Right hindlimb (tissue), 1 donor: ENCODE measurements around the gene SPHKAP.
"Not testable (repeated sequence)": the region's sequence is repeated elsewhere in the genome, so short reads cannot be mapped to it uniquely, and the experiment has no call there.

Source experiments
- DNase-seq: peaks from one replicate; pipeline ENCODE4 v3.0.0-alpha.2; 2018

Gene SPHKAP

DNA sequence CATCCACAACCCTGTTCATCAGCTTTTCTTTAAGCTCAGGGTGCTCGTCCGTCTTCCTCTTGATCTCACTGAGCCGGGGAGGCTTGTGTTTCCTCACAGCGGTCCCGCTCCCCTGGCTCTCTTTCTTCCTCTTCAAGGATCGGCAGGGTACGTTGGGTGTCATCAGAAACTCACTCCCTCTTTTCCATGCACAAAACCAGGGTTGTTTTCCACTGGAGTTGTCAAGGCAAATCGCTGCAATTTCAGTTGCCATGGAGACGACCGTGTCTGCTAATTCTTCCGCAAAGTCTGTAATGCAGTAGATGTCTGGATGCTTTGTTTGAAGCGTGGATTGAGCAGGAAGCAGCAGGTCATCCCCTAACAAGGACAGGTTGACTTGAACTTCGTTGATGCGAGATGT is 163.7 kb downstream of the SPHKAP start:
- DNase-seq: no peak

DNA sequence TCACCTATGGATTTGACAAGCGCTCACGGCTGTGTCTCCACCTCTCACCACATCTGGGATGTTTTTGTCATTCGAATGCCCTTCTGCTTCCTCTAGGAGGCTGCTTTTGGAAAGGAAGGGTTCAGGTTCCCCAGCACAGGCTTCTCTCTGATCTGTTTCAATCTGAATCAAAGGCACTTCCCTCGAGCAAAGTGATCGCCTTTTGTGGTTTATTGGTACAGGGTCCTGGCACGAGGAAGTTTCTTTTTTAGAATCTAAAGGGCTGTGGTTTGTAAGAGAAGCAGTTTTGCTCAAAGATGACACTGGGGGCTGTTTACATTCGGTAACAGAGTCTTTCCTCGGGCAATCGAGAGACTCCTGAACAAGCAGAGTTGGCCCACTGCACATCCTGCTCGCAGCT is 165.1 kb downstream of the SPHKAP start:
- DNase-seq: no peak

DNA sequence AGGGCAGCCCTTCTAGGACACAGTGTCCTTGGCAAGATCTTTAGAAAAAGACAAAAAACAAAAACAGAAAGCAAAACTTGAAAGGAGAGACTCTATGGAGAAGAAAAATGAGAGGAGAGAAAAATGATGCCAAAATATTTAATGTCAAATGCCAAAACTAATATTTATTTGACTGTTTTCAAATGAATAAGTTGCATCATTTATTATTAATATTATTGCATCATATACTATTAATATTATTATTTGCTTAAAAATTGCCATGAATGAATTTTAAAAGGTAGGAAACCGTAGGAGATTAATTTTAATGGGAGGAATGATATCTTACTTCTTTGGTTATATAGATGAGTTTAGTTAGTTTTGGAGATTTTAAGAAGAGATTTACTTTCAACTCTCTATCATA is 165.7 kb downstream of the SPHKAP start:
- DNase-seq: no peak

DNA sequence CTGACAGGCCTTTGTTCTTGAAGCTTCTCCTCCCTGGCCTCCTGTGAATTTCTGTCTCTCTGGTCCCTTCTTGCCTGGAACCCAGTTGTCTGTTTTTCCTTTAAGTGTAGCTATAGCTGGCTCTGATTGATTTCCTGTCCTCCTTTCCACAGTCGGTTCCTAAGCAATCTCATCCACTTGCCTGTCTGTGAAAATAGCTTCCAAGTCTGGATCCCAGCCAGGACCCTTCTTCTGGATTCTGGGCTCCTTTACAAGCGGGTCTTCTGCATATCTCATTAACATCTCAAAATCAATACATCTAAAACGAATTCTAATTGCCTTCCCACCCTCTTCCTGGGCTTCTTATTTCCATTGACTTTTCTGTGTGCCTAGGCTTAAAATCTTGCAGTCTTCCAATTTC is 185.1 kb downstream of the SPHKAP start:
- DNase-seq: no peak

DNA sequence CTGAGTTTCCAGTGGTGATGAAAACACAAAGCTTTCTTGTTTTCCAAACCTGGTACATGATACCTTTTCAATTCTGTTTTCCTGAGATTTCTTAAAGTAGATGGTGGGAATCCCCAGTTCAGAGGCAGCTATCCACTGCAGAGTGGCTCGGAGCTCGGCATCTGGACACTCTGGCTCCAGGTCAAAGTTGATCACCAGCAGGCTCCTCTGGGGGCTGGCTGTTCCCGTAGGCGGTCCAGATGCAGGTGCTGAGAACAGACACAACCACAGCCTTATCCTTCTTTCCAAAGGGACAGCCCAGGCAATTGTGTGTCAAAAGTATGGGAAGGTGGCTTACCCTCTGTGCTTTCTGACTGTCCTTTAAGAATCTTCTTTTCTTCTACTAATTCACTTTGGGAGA is 190.6 kb downstream of the SPHKAP start:
- no peak for DNase-seq

DNA sequence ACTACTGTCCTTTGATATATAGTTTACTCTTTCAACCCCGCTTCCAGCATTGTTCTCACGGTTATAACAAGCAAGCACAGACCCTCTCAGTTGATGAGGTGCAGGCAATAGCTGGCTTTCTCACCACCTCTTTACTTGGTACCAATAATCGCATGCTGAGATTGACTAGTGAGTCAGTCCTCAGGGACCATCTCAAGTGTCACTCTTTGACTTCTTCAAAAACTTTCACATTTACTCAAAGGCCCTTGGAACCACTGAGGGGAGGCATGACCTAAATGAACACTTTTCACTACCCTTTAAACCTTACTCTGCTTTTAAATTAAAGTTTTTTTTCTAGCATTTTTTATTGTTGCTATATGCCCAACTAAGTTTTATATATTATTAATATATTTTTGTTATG is 208.2 kb downstream of the SPHKAP start:
- no peak for DNase-seq

DNA sequence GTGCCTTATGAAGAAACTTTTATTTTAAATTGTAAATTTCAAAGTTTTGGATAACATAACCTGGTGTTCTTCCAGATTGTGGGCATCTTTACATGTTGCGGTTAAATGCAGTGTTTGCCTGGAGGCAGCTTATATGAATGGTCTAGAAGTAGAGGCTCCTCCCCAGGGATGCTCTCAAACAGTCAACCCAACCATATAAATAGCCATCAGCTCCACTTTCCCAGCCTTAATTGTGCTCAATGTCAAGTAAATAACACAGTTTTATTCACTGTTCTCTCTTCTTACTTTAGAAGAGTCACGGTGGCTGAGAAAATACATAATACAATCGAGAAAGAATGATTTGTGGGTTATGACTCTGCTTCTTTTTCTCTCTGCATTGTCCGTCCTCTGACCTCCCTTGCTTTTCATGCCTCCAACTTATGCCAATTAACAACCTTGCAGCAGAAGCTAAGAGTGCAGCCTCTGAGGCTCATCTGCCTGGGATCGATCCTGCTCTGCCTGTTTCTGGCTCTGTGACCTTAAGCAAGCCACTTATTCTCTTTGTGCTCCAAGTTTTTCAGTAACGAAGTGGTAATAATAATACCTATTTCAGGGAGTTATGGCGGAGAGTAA is 209.8 kb downstream of the SPHKAP start:
- DNase-seq: no peak

DNA sequence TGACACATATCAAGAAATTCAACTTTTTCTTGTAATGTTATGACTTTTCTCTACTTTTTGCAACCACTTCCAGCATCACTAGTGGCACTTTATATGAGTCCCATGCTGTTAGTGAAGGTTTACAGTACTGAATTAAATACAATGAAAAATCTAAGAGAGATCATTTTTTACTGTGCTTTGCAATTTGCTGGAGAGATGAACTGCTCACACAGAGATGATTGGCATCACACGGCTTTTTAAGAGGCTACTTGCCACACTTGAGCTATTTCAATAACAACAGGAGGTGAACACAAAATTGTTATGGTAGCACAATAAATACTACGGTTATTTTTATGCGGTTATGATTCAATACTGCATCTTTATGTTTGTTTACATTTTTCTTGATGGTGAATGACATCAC is 221.2 kb downstream of the SPHKAP start:
- no peak for DNase-seq

DNA sequence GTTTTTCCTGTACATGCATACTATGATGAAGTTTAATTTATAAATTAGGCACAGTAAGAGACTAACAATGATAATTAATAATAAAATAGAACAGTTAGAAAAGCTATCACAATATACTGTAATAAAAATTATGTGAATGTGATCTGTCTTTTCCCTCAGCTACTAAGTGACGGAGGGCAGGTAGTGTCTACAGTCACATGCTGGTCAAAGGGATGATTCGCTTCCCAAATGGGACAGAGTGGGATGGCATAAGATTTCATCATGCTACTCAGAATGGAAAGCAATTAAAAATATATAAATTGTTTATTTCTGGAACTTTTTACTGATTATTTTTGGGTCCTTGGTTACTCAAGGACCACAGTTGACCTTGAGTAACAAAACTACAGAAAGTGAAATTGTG is 238.5 kb downstream of the SPHKAP start:
- no peak for DNase-seq

DNA sequence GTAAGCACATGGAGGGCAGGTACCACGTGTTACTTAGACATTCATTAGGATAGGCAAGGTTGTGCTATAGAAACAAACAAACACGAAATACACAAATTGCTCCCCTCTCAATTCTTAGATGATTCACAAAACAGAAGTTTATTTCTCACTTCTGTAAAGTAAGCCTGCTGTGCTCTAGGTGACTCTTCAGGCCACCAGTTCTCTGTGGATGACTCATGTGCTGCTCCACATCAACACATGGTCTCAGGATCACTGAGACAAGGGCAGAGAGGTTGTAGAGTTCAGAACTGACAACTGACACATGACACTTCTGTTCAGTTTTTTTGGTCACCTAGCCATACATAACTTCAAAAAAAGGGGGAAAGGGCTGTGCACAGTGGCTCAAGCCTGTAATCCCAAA is 239.5 kb downstream of the SPHKAP start:
- no peak for DNase-seq

DNA sequence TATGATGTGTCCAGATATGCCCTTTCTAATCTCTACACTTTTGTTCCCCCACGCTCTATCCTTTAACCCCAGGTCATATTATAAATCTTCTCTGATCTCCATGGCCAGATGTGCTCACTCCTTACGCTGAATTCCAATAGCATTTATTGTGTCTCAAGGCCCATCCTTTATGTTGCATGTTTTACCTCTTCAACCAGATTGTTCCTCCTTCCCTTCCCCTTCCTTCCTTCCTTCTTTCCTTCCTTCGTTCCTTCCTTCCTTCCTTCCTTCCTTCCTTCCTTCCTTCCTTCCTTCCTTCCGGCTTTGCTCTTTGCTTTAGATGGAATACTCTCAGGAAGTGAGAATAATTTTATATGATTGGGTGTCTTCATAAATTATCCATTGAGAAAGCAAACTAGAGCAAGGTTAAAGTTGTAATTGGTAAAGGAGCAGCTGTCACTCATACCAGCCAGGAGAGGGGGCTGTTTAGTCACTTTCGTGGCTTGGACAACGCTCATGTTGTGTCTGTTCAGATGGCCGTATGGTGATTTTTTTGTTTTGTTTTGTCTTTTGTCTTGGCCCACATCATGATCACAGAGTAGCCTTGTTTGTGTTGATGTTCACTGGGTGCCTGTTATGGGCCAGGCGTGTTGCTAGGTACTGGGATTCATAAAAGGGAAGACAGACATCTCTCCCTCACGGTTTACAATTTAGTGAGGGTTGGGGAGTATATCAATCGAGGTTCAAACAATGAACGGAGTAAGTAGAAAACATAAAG is 242.0 kb downstream of the SPHKAP start:
- peak; percentile 22 for DNase-seq

DNA sequence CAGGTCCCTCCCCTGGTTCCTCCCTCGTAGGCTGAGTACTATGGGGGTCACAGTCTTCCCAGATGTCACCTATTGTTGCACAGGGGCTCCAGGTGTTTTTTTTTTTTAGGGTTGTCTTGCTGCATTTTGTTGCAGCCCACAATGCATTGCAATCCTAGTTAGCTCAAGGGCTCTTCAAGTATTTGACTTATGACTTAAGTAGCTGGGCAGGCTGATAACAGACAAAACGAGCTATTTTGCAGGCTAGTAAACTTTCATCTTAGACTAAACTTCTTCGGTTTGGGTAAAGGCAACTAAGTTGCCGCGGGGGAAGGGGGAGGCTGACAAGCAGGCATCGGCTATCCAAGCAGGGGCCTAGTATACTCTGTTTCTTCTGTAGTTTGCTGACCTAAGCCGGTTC is 245.2 kb downstream of the SPHKAP start:
- DNase-seq: not testable (repeated sequence)

DNA sequence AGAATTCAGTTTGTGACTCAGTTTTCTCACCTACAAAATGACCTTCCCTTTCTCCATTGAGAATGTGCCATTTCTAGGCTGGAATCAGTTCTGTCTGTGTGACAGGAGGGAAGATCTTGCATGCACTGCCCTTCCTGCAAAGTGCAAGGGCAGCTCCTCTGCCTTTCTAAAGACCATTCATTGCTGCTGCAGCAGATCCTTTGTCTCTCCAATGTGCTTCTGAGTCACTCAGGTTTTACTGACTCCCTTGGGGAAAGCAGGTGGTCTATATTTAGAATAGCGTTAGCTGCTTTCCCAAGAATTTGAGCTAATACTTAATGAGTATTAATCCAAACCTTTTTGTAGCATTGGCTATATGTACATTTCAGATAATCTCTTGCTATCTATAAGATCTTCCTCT is 247.6 kb downstream of the SPHKAP start:
- no peak for DNase-seq

DNA sequence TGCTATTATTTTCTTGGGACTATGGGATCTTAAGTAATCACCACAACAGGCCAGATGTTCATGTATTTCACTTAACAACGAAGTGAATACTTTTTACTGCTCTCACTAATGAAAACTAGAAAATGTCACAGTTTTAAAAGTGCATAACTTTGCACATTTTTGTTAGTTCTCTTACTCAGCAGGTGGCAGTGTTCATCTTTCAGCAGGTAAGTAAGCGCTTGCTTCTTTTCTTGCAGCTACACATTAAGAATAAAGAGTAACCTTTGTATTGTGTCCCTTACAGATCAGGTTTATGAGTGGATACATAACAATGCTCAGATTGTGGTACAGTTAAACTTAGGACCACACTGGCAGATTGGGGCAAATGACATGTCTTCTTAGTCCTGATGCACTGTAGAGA is 249.1 kb downstream of the SPHKAP start:
- DNase-seq: no peak

DNA sequence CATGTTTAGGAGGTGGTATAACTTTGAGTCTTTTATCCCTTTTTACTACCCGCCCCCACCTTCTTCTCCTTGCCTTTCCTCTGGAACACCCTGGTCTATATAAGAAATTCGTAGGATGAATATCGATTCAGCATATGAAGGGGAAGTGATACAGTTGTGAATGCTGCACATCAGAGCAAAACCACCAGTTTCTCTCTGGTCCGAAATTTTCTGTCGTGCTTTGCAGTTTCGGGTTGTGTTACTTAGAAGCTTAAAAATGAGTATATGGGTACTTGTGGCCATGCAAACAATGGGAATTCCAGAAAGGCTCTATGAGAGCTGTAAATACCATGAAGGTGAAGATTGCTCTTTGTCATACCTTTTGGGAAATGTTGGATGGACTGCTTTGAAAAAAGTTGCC is 249.5 kb downstream of the SPHKAP start:
- no peak for DNase-seq
